Stomach (tissue), 4 donors: ENCODE data around the gene CHCHD6.

Experiments used
- CTCF ChIP-seq, 7 experiments: fragments of 450-650 bp in 4 of 7; fragments of 200-600 bp in 3 of 7; sonication (generic) in 3 of 7; IDR thresholded peaks; one replicate each; pipeline ENCODE4 v1.5.1; 2016 to 2019; ENCODE audit warnings: antibody characterized with exemption in 7 of 7, control low read depth in 2 of 7, mild to moderate bottlenecking in 1 of 7
- EP300 ChIP-seq: sonication (generic); formaldehyde crosslinking; IDR thresholded peaks from one replicate; pipeline ENCODE4 v1.6.1; 2017; ENCODE audit warnings: antibody characterized with exemption
- POLR2AphosphoS5 ChIP-seq, 3 donors: sonication (generic); formaldehyde crosslinking; IDR thresholded peaks; one replicate each; pipeline ENCODE4 v1.6.1; 2016; ENCODE audit warnings: antibody characterized with exemption in 3 of 3

DNA sequence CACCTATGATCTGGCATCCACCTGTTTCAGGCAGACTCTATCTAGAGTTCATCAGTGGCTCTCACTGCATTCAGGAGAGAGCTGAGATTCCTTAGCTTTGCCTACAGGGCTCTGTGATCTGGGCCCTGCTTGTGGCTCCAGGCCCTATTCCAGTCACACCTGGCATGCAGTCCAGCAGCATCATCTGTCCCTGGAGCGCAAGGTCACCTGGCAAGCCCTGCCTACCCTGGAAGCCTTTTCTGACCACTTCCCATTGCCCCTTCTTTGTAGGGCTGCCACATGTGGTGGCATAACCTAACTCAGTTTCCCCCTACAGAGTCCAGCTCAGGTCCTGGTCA is 163.8 kb downstream of the CHCHD6 start:
- TF ChIP-seq CTCF (IDR thresholded peaks at IDR 0.05) (no peak), POLR2AphosphoS5 (IDR thresholded peaks at IDR 0.05) (no peak), EP300 (no peak)
